Vagina (tissue), 2 donors: ENCODE measurements around the gene PXN. TPM values are rescaled to one million over a fixed set of nuclear protein-coding genes. Genes with fewer than 3 reads are reported as not detected.
A peak's percentile ranks its signal among the peaks of the same experiment; 100 is the strongest.

Experiments
- DNase-seq, 2 donors: peaks; one replicate each; pipeline ENCODE4 v3.0.0-alpha.2; 2017; ENCODE audit errors: extremely low spot score in 2 of 2
- H3K27ac ChIP-seq: fragments of 200-600 bp; sonication (generic); one replicate; pipeline ENCODE4 v1.5.1; 2019
- H3K27me3 ChIP-seq: fragments of 200-600 bp; sonication (generic); one replicate; pipeline ENCODE4 v1.5.1; 2019
- H3K36me3 ChIP-seq, 2 donors: fragments of 200-600 bp; sonication (generic); one replicate each; pipeline ENCODE4 v1.5.1; 2017 to 2019
- H3K4me1 ChIP-seq: fragments of 200-600 bp; sonication (generic); one replicate; pipeline ENCODE4 v1.5.1; 2019
- H3K4me3 ChIP-seq, 2 donors: fragments of 200-600 bp; sonication (generic); 1 replicate in 1 of 2; 2 replicates in 1 of 2; pipeline ENCODE4 v1.5.1; 2016 to 2019
- H3K9me3 ChIP-seq: fragments of 200-600 bp; sonication (generic); one replicate; pipeline ENCODE4 v1.5.1; 2019
- POLR2A ChIP-seq, 2 donors: fragments of 450-650 bp; IDR thresholded peaks; one replicate each; pipeline ENCODE4 v1.6.1; 2017; ENCODE audit warnings: antibody characterized with exemption in 2 of 2, mild to moderate bottlenecking in 2 of 2, moderate library complexity in 2 of 2
- POLR2AphosphoS5 ChIP-seq, 2 donors: sonication (generic); formaldehyde crosslinking; IDR thresholded peaks; one replicate each; pipeline ENCODE4 v1.9.0; 2017; ENCODE audit warnings: antibody characterized with exemption in 2 of 2, mild to moderate bottlenecking in 2 of 2, low read depth in 1 of 2; ENCODE audit not compliant: insufficient read depth in 1 of 2
- intact Hi-C: fragments of 100-400 bp; cut with DNase I; formaldehyde crosslinking; loops from one replicate; pipeline ENCODE4 v1.15.1; 2023
- total RNA-seq: library from RNA; depleted of rRNA; stranded (reverse); fragments of >200 nt; gene quantifications from one replicate; pipeline ENCODE4 v1.2.3, GENCODE V29; 2016
- TF ChIP-seq, protein P1 (sequence below), 3 experiments: fragments of 450-650 bp in 2 of 3; fragments of 200-600 bp in 1 of 3; sonication (generic) in 1 of 3; IDR thresholded peaks; one replicate each; pipeline ENCODE4 v1.5.1; 2017 to 2019; ENCODE audit warnings: antibody characterized with exemption in 3 of 3, mild to moderate bottlenecking in 2 of 3, moderate library complexity in 2 of 3

PXN gene
- total RNA-seq, 1 donor from 2014 or later: 95.3 TPM

DNA sequence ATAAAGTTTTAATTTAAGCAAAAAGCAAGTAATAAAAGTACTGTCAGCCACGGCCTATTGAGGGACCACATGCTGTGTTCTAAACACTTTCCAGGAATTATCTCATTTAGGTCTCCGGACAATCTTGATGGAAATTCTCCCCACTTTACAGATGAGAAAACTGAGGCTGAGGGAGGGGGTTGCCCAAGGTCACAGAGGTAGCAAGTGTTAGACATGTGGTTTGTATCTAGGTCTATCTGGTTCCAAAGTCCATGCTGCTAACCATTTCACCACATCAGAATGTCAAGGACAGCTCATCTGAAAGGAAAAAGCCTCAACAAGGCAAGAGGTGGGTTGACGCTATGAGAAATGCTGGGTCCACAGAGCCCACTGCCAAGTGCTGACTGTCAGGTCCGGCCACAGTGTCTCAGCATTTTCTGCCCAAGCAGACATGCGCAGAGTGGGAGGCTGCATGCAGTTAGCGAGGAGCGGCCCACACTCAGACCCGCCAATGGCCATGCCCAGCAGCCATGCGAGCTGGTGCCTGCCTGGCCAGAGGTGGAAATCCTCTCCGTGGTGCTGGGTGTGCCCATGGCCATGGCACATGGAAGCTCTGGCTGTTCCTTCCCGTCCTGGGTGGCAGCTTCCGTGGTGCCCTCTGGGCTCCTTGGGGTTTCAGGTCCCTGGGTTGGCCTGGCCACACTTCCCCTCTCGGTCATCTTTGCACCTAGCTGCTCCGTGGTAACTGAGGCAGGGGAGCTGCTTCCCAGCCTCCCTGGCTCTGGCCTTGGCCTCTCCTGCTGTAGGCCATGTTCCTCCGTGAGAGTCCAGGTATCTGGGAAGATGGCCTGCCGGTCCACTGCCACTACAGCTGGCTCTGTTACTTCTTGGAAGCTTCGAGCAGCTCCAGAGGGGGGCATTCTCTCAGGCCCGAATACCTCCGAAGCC, 46.6 kb downstream of the PXN start:
- Histone ChIP-seq H3K27me3 (no peaks in the 10 kb centered on the region), H3K4me1 (peaks cover 4% of the 10 kb centered on the region), H3K27ac (no peak overlapping the region), H3K9me3 (no peaks in the 10 kb centered on the region), H3K36me3 (peaks cover 0 to 82% of the 10 kb centered on the region in 2 donors), H3K4me3 (no peak overlapping the region)
- peak in 1 of 2 donors; percentile 35 for TF ChIP-seq POLR2AphosphoS5 (IDR thresholded peaks at IDR 0.05; ENCODE audit: insufficient read depth in 1 of 2, low read depth in 1 of 2)
- TF ChIP-seq POLR2A (IDR thresholded peaks at IDR 0.05): no peak
- intact Hi-C loops: no loop called here
- no peak for DNase-seq

DNA sequence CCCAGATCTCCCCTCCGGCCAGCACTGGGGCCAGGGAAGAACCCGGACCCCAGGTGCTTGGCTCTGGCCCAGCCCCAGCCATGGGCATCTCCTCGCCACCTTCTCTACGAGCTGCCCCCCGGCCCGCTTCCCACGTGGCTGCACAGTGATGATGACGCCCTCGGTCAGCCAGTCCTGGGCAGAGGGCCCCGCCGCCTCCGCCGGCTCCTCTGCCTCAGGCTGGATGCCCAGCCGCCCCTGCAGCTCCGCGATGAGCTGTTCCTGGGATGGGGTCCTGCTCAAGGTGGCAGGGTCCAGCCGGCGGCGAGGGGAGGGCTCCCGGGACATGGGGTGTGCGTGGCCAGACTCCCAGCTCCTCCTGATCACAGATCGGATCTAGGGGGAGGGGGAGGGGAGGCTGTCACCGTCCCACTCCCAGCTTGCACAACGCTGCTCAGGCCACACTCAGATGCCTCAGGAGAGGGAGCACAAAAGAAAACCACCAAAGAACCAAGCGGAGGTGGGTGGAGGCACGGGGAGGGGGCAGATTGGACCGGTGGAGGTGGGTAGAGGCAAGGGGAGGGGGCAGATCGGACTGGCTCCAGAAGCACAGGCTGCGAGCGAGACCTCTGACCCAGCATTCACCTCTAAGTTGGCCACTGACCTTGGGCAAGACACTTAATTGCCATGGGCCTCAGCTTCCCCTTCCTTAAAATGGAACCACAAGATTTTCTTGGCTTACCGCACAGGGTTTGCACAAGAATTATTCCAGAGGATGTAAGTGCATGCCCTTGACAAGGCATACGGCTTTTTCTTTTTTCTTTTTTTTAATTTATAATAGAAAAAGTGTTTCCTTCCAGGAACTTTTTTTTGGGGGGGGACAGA, 48.6 kb downstream of the PXN start:
- intact Hi-C loops: no loop called here
- no peaks in the 10 kb centered on the region for H3K27me3 ChIP-seq
- H3K4me3 ChIP-seq: no peak overlapping the region
- H3K36me3 ChIP-seq: peaks cover 0 to 83% of the 10 kb centered on the region in 2 donors
- no peak overlapping the region for H3K27ac ChIP-seq
- no peaks in the 10 kb centered on the region for H3K4me1 ChIP-seq
- no peak for DNase-seq
- no peaks in the 10 kb centered on the region for H3K9me3 ChIP-seq
- TF ChIP-seq POLR2AphosphoS5 (IDR thresholded peaks at IDR 0.05; ENCODE audit: insufficient read depth in 1 of 2, low read depth in 1 of 2) (no peak), POLR2A (IDR thresholded peaks at IDR 0.05) (no peak)
- TF ChIP-seq, protein P1, sequence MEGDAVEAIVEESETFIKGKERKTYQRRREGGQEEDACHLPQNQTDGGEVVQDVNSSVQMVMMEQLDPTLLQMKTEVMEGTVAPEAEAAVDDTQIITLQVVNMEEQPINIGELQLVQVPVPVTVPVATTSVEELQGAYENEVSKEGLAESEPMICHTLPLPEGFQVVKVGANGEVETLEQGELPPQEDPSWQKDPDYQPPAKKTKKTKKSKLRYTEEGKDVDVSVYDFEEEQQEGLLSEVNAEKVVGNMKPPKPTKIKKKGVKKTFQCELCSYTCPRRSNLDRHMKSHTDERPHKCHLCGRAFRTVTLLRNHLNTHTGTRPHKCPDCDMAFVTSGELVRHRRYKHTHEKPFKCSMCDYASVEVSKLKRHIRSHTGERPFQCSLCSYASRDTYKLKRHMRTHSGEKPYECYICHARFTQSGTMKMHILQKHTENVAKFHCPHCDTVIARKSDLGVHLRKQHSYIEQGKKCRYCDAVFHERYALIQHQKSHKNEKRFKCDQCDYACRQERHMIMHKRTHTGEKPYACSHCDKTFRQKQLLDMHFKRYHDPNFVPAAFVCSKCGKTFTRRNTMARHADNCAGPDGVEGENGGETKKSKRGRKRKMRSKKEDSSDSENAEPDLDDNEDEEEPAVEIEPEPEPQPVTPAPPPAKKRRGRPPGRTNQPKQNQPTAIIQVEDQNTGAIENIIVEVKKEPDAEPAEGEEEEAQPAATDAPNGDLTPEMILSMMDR (IDR thresholded peaks at IDR 0.05): no peak

- no peaks in the 10 kb centered on the region for H3K4me1 ChIP-seq
- no peak overlapping the region for H3K27ac ChIP-seq
- no peaks in the 10 kb centered on the region for H3K27me3 ChIP-seq
- no peak overlapping the region for H3K4me3 ChIP-seq
- intact Hi-C loops: no loop called here
- peaks cover 0 to 85% of the 10 kb centered on the region in 2 donors for H3K36me3 ChIP-seq
- H3K9me3 ChIP-seq: no peaks in the 10 kb centered on the region
- DNase-seq: no peak
- TF ChIP-seq POLR2A (IDR thresholded peaks at IDR 0.05) (no peak), POLR2AphosphoS5 (IDR thresholded peaks at IDR 0.05; ENCODE audit: insufficient read depth in 1 of 2, low read depth in 1 of 2) (no peak)
- TF ChIP-seq, protein P1 (IDR thresholded peaks at IDR 0.05): no peak
Measured at GRCh38 chr12:120215766-120216735, 49.5 kb downstream of the PXN start.

- Histone ChIP-seq H3K9me3 (no peaks in the 10 kb centered on the region), H3K4me1 (no peaks in the 10 kb centered on the region), H3K27me3 (no peaks in the 10 kb centered on the region), H3K27ac (no peak overlapping the region), H3K36me3 (peaks cover 0 to 81% of the 10 kb centered on the region in 2 donors), H3K4me3 (no peak overlapping the region)
- intact Hi-C loops: no loop called here
- no peak for DNase-seq
- TF ChIP-seq POLR2A (IDR thresholded peaks at IDR 0.05) (no peak), POLR2AphosphoS5 (IDR thresholded peaks at IDR 0.05; ENCODE audit: insufficient read depth in 1 of 2, low read depth in 1 of 2) (no peak)
- TF ChIP-seq, protein P1 (IDR thresholded peaks at IDR 0.05): no peak
Measured at GRCh38 chr12:120215357-120215735, 50.2 kb downstream of the PXN start.
